ENCODE data around the gene DTX3L. TPM values are rescaled to one million over a fixed set of nuclear protein-coding genes. Genes with fewer than 3 reads are reported as not detected.

Gene DTX3L
- total and polyA plus RNA-seq, 10 of the 15 experiments (the other 5 are each of a cell fraction or from before 2014, with no cell fraction given), result 9.9 to 41.4 (median 21.7) TPM

DNA sequence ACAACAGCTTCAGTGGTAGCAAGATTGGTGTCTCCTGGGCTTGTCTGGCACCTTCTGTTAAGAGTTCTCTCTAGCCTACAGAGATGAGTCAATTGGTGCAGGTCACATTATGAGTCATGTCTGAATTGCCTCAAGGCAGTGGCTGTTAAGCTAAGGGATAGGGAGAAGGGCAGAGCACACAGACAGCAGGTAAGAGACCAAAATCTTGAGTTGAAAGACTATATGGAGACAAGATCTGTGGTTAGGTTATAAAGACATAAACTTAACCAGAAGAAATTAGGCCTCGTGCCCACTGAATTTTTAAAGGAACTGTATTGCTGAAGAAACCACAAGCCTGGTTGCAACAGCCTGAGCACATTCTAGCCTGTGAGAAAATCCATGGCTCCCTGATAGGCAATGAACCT is 30.2 kb upstream of the DTX3L start:
- H2AFZ ChIP-seq (ENCODE audit: control insufficient read depth, low read depth, low read length), result no peak overlapping the region
- H3K36me3 ChIP-seq (ENCODE audit: control insufficient read depth in 2 of 2, insufficient read depth in 2 of 2, low read length in 1 of 2), result peaks cover 5 to 18% of the 10 kb centered on the region in 2 experiments
- ATAC-seq, result peak; percentile 100
- peaks cover 6% of the 10 kb centered on the region for H3K4me1 ChIP-seq (ENCODE audit: control insufficient read depth, insufficient read depth, low read length)
- no peaks in the 10 kb centered on the region for H3K27me3 ChIP-seq (replicated peaks in 1 of 2; ENCODE audit: control insufficient read depth in 2 of 2, insufficient read depth in 2 of 2, low read length in 1 of 2)
- in situ Hi-C loops (cut with MboI), result loop anchor here (10.0 kb wide), 1 partner anchor 989 kb away; the partner anchor contains the start of gene POLQ
- H3K9me3 ChIP-seq (replicated peaks; ENCODE audit: control insufficient read depth, insufficient read depth, low read length), result no peaks in the 10 kb centered on the region
- POLR2A ChIA-PET, result interaction anchor here (0.7 to 1.4 kb wide), 5 partner anchors 19 to 162 kb away, joined by 3 to 4 read pairs (median 3); partner anchors contain the start of gene KPNA1
- RAD21 ChIA-PET (ENCODE audit: unreplicated experiment), result interaction anchor here (0.9 to 2.1 kb wide), 10 partner anchors 11 to 145 kb away, joined by 3 to 7 read pairs (median 3); partner anchors contain the start of genes KPNA1 and WDR5B
- peak; percentile 79 for DNase-seq (ENCODE audit: low read depth, low spot score)
- intact Hi-C loops (cut with micrococcal nuclease; ENCODE audit: unreplicated experiment), result loop anchor here (2.0 to 10.0 kb wide), 2 partner anchors 75 to 139 kb away; no protein-coding TSS in a partner anchor
- CTCF ChIA-PET, result interaction anchor here (0.8 to 1.7 kb wide), 9 partner anchors 8 to 228 kb away, joined by 3 to 6 read pairs (median 4); no protein-coding TSS in a partner anchor
- H3K79me2 ChIP-seq (ENCODE audit: control insufficient read depth, insufficient read depth, low read length), result no peaks in the 10 kb centered on the region
- 7% methylated on average over 1 of the region's 1 CpG for WGBS (ENCODE audit: insufficient coverage, insufficient replicate concordance, low lambda C conversion rate, missing lambda C conversion rate)
- no peak overlapping the region; the same call in 1 of the 2 replicates for H3K27ac ChIP-seq (ENCODE audit: control insufficient read depth, insufficient read depth)
- peak; percentile 95 for FAIRE-seq
- SMC1A ChIA-PET (ENCODE audit: uncharacterized antibody, unreplicated experiment), result interaction anchor here (0.6 to 2.2 kb wide), 15 partner anchors 9 to 145 kb away, joined by 3 to 9 read pairs (median 5); partner anchors contain the start of gene KPNA1
- no TSS peak for BruUV-seq (replicated peaks)
- H4K20me1 ChIP-seq (ENCODE audit: control insufficient read depth, insufficient read depth), result no peaks in the 10 kb centered on the region
- H3K4me3 ChIP-seq, result no peak overlapping the region
- peak overlapping the region; percentile 34 for H3K4me2 ChIP-seq (ENCODE audit: control insufficient read depth, insufficient read depth)
- H3K9ac ChIP-seq (ENCODE audit: control insufficient read depth, insufficient read depth, low read length), result no peak overlapping the region
- TF ChIP-seq RB1 (IDR thresholded peaks at IDR 0.05; ENCODE audit: borderline replicate concordance) (no peak), RUNX3 (IDR thresholded peaks at IDR 0.05; ENCODE audit: low read length) (peak; percentile 81), CHD1 (IDR thresholded peaks at IDR 0.05; ENCODE audit: low read depth, low read length) (no peak), YBX1 (IDR thresholded peaks at IDR 0.05) (no peak), EGR1 (IDR thresholded peaks at IDR 0.05; ENCODE audit: borderline replicate concordance in 1 of 2, low read depth in 2 of 2, low read length in 2 of 2) (no peak), BCL11A (IDR thresholded peaks at IDR 0.05; ENCODE audit: low read depth, low read length) (peak; percentile 56; the same call in 1 of the 2 replicates), SMC3 (IDR thresholded peaks at IDR 0.05; ENCODE audit: borderline replicate concordance, low read length) (no peak), CHD2 (IDR thresholded peaks at IDR 0.05; ENCODE audit: borderline replicate concordance, low read depth, low read length) (no peak), EZH2 (IDR thresholded peaks at IDR 0.05; ENCODE audit: borderline replicate concordance, control insufficient read depth, low read depth, low read length) (no peak), DPF2 (IDR thresholded peaks at IDR 0.05) (peak; percentile 96), NR2F1 (conservative IDR thresholded peaks at IDR 0.05) (no peak; the same call in 1 of the 2 replicates), ZNF217 (IDR thresholded peaks at IDR 0.05) (no peak), TAF1 (IDR thresholded peaks at IDR 0.05; ENCODE audit: borderline replicate concordance, low read depth, low read length) (no peak), IRF4 (IDR thresholded peaks at IDR 0.05; ENCODE audit: low read depth, low read length) (peak; percentile 100), NBN (IDR thresholded peaks at IDR 0.05) (peak; percentile 73), TCF7 (IDR thresholded peaks at IDR 0.05; ENCODE audit: borderline replicate concordance) (no peak)
- TF ChIP-seq, protein P1, sequence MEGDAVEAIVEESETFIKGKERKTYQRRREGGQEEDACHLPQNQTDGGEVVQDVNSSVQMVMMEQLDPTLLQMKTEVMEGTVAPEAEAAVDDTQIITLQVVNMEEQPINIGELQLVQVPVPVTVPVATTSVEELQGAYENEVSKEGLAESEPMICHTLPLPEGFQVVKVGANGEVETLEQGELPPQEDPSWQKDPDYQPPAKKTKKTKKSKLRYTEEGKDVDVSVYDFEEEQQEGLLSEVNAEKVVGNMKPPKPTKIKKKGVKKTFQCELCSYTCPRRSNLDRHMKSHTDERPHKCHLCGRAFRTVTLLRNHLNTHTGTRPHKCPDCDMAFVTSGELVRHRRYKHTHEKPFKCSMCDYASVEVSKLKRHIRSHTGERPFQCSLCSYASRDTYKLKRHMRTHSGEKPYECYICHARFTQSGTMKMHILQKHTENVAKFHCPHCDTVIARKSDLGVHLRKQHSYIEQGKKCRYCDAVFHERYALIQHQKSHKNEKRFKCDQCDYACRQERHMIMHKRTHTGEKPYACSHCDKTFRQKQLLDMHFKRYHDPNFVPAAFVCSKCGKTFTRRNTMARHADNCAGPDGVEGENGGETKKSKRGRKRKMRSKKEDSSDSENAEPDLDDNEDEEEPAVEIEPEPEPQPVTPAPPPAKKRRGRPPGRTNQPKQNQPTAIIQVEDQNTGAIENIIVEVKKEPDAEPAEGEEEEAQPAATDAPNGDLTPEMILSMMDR (IDR thresholded peaks at IDR 0.05 in 2 of 3, conservative IDR thresholded peaks at IDR 0.05 in 1 of 3; ENCODE audit: control insufficient read depth in 2 of 3, extremely low read depth in 1 of 3, insufficient read depth in 1 of 3, low read depth in 3 of 3, low read length in 3 of 3), result no peak
- TF ChIP-seq, protein P2, sequence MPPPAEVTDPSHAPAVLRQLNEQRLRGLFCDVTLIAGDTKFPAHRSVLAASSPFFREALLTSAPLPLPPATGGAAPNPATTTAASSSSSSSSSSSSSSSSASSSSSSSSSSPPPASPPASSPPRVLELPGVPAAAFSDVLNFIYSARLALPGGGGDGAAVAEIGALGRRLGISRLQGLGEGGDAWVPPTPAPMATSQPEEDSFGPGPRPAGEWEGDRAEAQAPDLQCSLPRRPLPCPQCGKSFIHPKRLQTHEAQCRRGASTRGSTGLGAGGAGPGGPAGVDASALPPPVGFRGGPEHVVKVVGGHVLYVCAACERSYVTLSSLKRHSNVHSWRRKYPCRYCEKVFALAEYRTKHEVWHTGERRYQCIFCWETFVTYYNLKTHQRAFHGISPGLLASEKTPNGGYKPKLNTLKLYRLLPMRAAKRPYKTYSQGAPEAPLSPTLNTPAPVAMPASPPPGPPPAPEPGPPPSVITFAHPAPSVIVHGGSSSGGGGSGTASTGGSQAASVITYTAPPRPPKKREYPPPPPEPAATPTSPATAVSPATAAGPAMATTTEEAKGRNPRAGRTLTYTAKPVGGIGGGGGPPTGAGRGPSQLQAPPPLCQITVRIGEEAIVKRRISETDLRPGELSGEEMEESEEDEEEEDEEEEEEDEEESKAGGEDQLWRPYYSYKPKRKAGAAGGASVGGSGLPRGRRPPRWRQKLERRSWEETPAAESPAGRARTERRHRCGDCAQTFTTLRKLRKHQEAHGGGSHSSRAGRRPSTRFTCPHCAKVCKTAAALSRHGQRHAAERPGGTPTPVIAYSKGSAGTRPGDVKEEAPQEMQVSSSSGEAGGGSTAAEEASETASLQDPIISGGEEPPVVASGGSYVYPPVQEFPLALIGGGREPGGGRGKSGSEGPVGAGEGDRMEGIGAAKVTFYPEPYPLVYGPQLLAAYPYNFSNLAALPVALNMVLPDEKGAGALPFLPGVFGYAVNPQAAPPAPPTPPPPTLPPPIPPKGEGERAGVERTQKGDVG (CRISPR knock-in tag; IDR thresholded peaks at IDR 0.05), result no peak
